GM12878 (cell line): ENCODE measurements around the gene SNTA1. TPM values are rescaled to one million over a fixed set of nuclear protein-coding genes. Genes with fewer than 3 reads are reported as not detected.
"Not testable (repeated sequence)": the region's sequence is repeated elsewhere in the genome, so short reads cannot be mapped to it uniquely, and the experiment has no call there.

Experiments
- ATAC-seq: fragments of 200-7000 bp; cut with Tn5 transposase; 3 replicates; pipeline ENCODE4 v1.9.1; 2020; ENCODE audit warnings: mild to moderate bottlenecking, moderate library complexity
- BruUV-seq: library from RNA; stranded (reverse); fragments of 400-500 nt; replicated peaks from 2 replicates; lab custom pipeline; 2021; lab: Mats Ljungman, UMichigan
- CTCF ChIA-PET: fragments of 300-600 bp; sonication (Branson Sonifier 250); formaldehyde crosslinking; extraction: SDS; loops from one replicate; lab custom pipeline; 2021; ENCODE audit warnings: inconsistent platforms; lab: Yijun Ruan, JAX
- POLR2A ChIA-PET: fragments of 350-600 bp; formaldehyde crosslinking; extraction: SDS; loops from one replicate; lab custom pipeline; 2021; ENCODE audit warnings: inconsistent platforms; lab: Charles Lee
- RAD21 ChIA-PET: fragments of 300-600 bp; sonication (Branson Sonifier 250); formaldehyde crosslinking; loops from one replicate; lab custom pipeline; 2023; ENCODE audit warnings: antibody characterized with exemption; ENCODE audit not compliant: unreplicated experiment; lab: Charles Lee
- SMC1A ChIA-PET: fragments of 300-600 bp; sonication (Branson Sonifier 250); formaldehyde crosslinking; loops from one replicate; lab custom pipeline; 2023; ENCODE audit not compliant: unreplicated experiment, uncharacterized antibody; lab: Charles Lee
- DNase-seq: peaks from one replicate; pipeline ENCODE4 v3.0.0-alpha.2; 2011; ENCODE audit warnings: low read depth, low spot score
- FAIRE-seq: peaks from 3 replicates; lab custom pipeline; 2011; peaks lifted over from hg19 to GRCh38; lab: Jason Lieb, UNC
- H2AFZ ChIP-seq: 2 replicates; pipeline ENCODE4 v1.6.0; 2011; ENCODE audit warnings: low read depth, low read length, control low read depth; ENCODE audit not compliant: control insufficient read depth
- H3K27ac ChIP-seq: 2 replicates; pipeline ENCODE4 v1.5.1; 2011; ENCODE audit warnings: control low read depth; ENCODE audit not compliant: control insufficient read depth, insufficient read depth
- H3K27me3 ChIP-seq, 2 experiments: replicated peaks in 1 of 2; 2 replicates each; pipeline versions ENCODE4 v1.6.0 to v1.6.1; 2011; ENCODE audit warnings: low read length in 1 of 2; ENCODE audit not compliant: control insufficient read depth in 2 of 2, insufficient read depth in 2 of 2
- H3K36me3 ChIP-seq, 2 experiments: 2 replicates each; pipeline ENCODE4 v1.5.1; 2011; ENCODE audit warnings: low read length in 1 of 2; ENCODE audit not compliant: control insufficient read depth in 2 of 2, insufficient read depth in 2 of 2
- H3K4me1 ChIP-seq: 2 replicates; pipeline ENCODE4 v1.6.1; 2011; ENCODE audit warnings: mild to moderate bottlenecking, low read length, moderate library complexity, mixed read lengths; ENCODE audit not compliant: control insufficient read depth, insufficient read depth
- H3K4me2 ChIP-seq: 2 replicates; pipeline ENCODE4 v1.6.0; 2011; ENCODE audit warnings: control low read depth; ENCODE audit not compliant: control insufficient read depth, insufficient read depth
- H3K4me3 ChIP-seq: fragments of 200-600 bp; sonication (generic); 2 replicates; pipeline ENCODE4 v1.5.1; 2016
- H3K79me2 ChIP-seq: 2 replicates; pipeline ENCODE4 v1.6.0; 2011; ENCODE audit warnings: low read length; ENCODE audit not compliant: control insufficient read depth, insufficient read depth
- H3K9ac ChIP-seq: 2 replicates; pipeline ENCODE4 v1.8.0; 2011; ENCODE audit warnings: low read length, control low read depth, mixed read lengths; ENCODE audit not compliant: control insufficient read depth, insufficient read depth
- H3K9me3 ChIP-seq: replicated peaks from 3 replicates; pipeline ENCODE4 v1.5.1; 2011; ENCODE audit warnings: mild to moderate bottlenecking, low read length; ENCODE audit not compliant: control insufficient read depth, insufficient read depth
- H4K20me1 ChIP-seq: 2 replicates; pipeline ENCODE4 v1.6.0; 2011; ENCODE audit not compliant: control insufficient read depth, insufficient read depth
- EP300 ChIP-seq, 2 experiments: fragments of 150-350 bp in 1 of 2; IDR thresholded peaks; 2 replicates each; pipeline ENCODE4 v1.6.1; 2011 to 2012; ENCODE audit warnings: low read depth in 2 of 2, low read length in 2 of 2, borderline replicate concordance in 1 of 2, improper control_type of control experiment in 1 of 2, inconsistent platforms in 1 of 2; ENCODE audit not compliant: control insufficient read depth in 1 of 2
- NFYB ChIP-seq: IDR thresholded peaks from 2 replicates; pipeline ENCODE4 v1.6.1; 2011; ENCODE audit warnings: low read depth, mild to moderate bottlenecking, low read length, improper control_type of control experiment, moderate library complexity; ENCODE audit not compliant: insufficient read depth
- YY1 ChIP-seq: IDR thresholded peaks from 2 replicates; pipeline ENCODE4 v1.6.1; 2011; ENCODE audit warnings: low read depth, mild to moderate bottlenecking, low read length
- ZZZ3 ChIP-seq: IDR thresholded peaks from 2 replicates; pipeline ENCODE4 v1.6.1; 2011; ENCODE audit warnings: low read depth; ENCODE audit not compliant: control insufficient read depth, insufficient read length
- WGBS: methylation state at CpG from one replicate; pipeline ENCODE4 v1.1.6; 2016; ENCODE audit warnings: low lambda C conversion rate; ENCODE audit not compliant: insufficient replicate concordance, insufficient coverage; ENCODE audit errors: missing lambda C conversion rate; 5-methylcytosine and 5-hydroxymethylcytosine counted together
- in situ Hi-C: fragments of 300-500 bp; cut with MboI; formaldehyde crosslinking; loops from 9 replicates; pipeline ENCODE4 v1.14.3; 2018; ENCODE audit warnings: mixed read lengths
- intact Hi-C: fragments of 100-400 bp; cut with micrococcal nuclease; formaldehyde crosslinking; loops from one replicate; pipeline ENCODE4 v1.14.2; 2022; ENCODE audit not compliant: unreplicated experiment
- polyA plus RNA-seq, 11 experiments: library from polyadenylated mRNA; depleted of rRNA in 4 of 11; unstranded in 6 of 11; stranded (reverse) in 5 of 11; fragments of >200 nt; fragmentation: Nextera tagmentation in 4 of 11; fragmentation: Illumina TruSeq in 1 of 11; extraction: Ambion mirVana in 4 of 11; extraction: Trizol in 1 of 11; gene quantifications; 1 replicate in 1 of 11; 2 replicates in 10 of 11; pipeline versions ENCODE4 v1.2.1 to v1.2.3, GENCODE V29; 2011 to 2016; ENCODE audit warnings: inconsistent platforms in 2 of 11, missing spikeins in 2 of 11, low read depth in 1 of 11
- total RNA-seq, 4 experiments: library from RNA; depleted of rRNA in 3 of 4; stranded (reverse); fragments of >200 nt in 3 of 4; fragmentation: Illumina TruSeq in 1 of 4; extraction: Trizol in 1 of 4; gene quantifications; 2 replicates each; pipeline versions ENCODE4 v1.2.1 to v1.2.3, GENCODE V29; 2013 to 2021

The SNTA1 gene
- total and polyA plus RNA-seq, 10 of the 15 experiments (the other 5 are each of a cell fraction or from before 2014, with no cell fraction given), result 0.26 to 5.1 (median 1.8) TPM

- Histone ChIP-seq H3K9me3 (no peaks in the 10 kb centered on the region), H3K4me2 (no peak overlapping the region), H4K20me1 (no peaks in the 10 kb centered on the region), H3K27me3 (no peaks in the 10 kb centered on the region), H3K9ac (no peak overlapping the region), H3K27ac (no peak overlapping the region), H3K4me3 (no peak overlapping the region), H3K36me3 (no peaks in the 10 kb centered on the region), H3K4me1 (no peaks in the 10 kb centered on the region), H2AFZ (no peak overlapping the region), H3K79me2 (no peaks in the 10 kb centered on the region)
- ChIA-PET CTCF (interaction anchor here (1.3 kb wide), 1 partner anchor 221 kb away, joined by 3 read pairs; no protein-coding TSS in a partner anchor), SMC1A (no interaction called here), RAD21 (interaction anchor here (0.6 kb wide), 1 partner anchor 174 kb away, joined by 3 read pairs; no protein-coding TSS in a partner anchor), POLR2A (interaction anchor here (0.6 kb wide), 1 partner anchor 168 kb away, joined by 4 read pairs; no protein-coding TSS in a partner anchor)
- BruUV-seq, result no TSS peak
- DNase-seq (no peak), FAIRE-seq (no peak), ATAC-seq (no peak)
- TF ChIP-seq NFYB (no peak), ZZZ3 (no peak), EP300 (IDR thresholded peaks at IDR 0.05; ENCODE audit: borderline replicate concordance in 1 of 2, control insufficient read depth in 1 of 2, low read depth in 2 of 2, low read length in 2 of 2) (no peak), YY1 (no peak)
- intact Hi-C loops (no loop called here), in situ Hi-C loops (no loop called here)
- 63% methylated on average over 5 of the region's 5 CpGs for WGBS
Measured at GRCh38 chr20:33431797-33432381, 11.7 kb downstream of the SNTA1 start.

- H3K9me3 ChIP-seq, H3K27ac ChIP-seq, H3K9ac ChIP-seq, DNase-seq, H2AFZ ChIP-seq, H3K27me3 ChIP-seq, FAIRE-seq, in situ Hi-C loops, SMC1A ChIA-PET, H3K4me3 ChIP-seq, POLR2A ChIA-PET, ATAC-seq, H3K4me1 ChIP-seq, BruUV-seq, CTCF ChIA-PET, RAD21 ChIA-PET, H3K4me2 ChIP-seq, H3K36me3 ChIP-seq, H4K20me1 ChIP-seq, intact Hi-C loops, H3K79me2 ChIP-seq: not testable (repeated sequence)
- 90% methylated on average over 11 of the region's 11 CpGs for WGBS
Measured at GRCh38 chr20:33423875-33424274, 19.7 kb downstream of the SNTA1 start.
